Smooth muscle cell (in vitro differentiated cells): Measurements from ENCODE around the gene LPO. TPM values are rescaled to one million over a fixed set of nuclear protein-coding genes. Genes with fewer than 3 reads are reported as not detected.

Source experiments
- DNase-seq: peaks from one replicate; lab custom pipeline; 2025; ENCODE audit not compliant: unreplicated experiment; lab: John Stamatoyannopoulos, UW
- H2AFZ ChIP-seq: fragments of 200-600 bp; sonication (generic); 2 replicates; pipeline ENCODE4 v1.6.0; 2016; ENCODE audit warnings: antibody characterized with exemption, low read depth, mild to moderate bottlenecking
- H3F3A ChIP-seq: fragments of 200-600 bp; sonication (generic); 2 replicates; pipeline ENCODE4 v1.6.0; 2017; ENCODE audit warnings: antibody characterized with exemption, low read depth
- H3K27ac ChIP-seq: fragments of 200-600 bp; sonication (generic); 2 replicates; pipeline ENCODE4 v1.5.1; 2016; ENCODE audit warnings: low read depth, mild to moderate bottlenecking
- H3K27me3 ChIP-seq: fragments of 200-600 bp; sonication (generic); 2 replicates; pipeline ENCODE4 v1.6.1; 2016; ENCODE audit warnings: low read depth, mild to moderate bottlenecking
- H3K36me3 ChIP-seq: fragments of 200-600 bp; sonication (generic); 2 replicates; pipeline ENCODE4 v1.5.1; 2016; ENCODE audit warnings: low read depth
- H3K4me1 ChIP-seq: fragments of 200-600 bp; sonication (generic); 2 replicates; pipeline ENCODE4 v1.5.1; 2016; ENCODE audit warnings: low read depth
- H3K4me2 ChIP-seq: fragments of 200-600 bp; sonication (generic); 2 replicates; pipeline ENCODE4 v1.6.0; 2016; ENCODE audit warnings: mild to moderate bottlenecking
- H3K4me3 ChIP-seq: fragments of 200-600 bp; sonication (generic); 2 replicates; pipeline ENCODE4 v1.5.1; 2016; ENCODE audit warnings: mild to moderate bottlenecking
- H3K79me2 ChIP-seq: fragments of 200-600 bp; sonication (generic); 2 replicates; pipeline ENCODE4 v1.6.0; 2016; ENCODE audit warnings: low read depth, mild to moderate bottlenecking
- H3K9ac ChIP-seq: fragments of 200-600 bp; sonication (generic); 2 replicates; pipeline ENCODE4 v1.6.0; 2016; ENCODE audit warnings: low read depth
- H3K9me3 ChIP-seq: fragments of 200-600 bp; sonication (generic); replicated peaks from 2 replicates; pipeline ENCODE4 v1.5.1; 2016; ENCODE audit warnings: low read depth
- H4K20me1 ChIP-seq: fragments of 200-600 bp; sonication (generic); 2 replicates; pipeline ENCODE4 v1.6.0; 2016; ENCODE audit warnings: low read depth
- CTCF ChIP-seq: fragments of 200-600 bp; sonication (generic); IDR thresholded peaks from 2 replicates; pipeline ENCODE4 v1.5.1; 2017; ENCODE audit warnings: borderline replicate concordance, mild to moderate bottlenecking, antibody characterized with exemption; ENCODE audit not compliant: insufficient read depth, poor library complexity, severe bottlenecking
- WGBS: methylation state at CpG from one replicate; pipeline ENCODE4 v1.1.7; 2016; ENCODE audit warnings: low lambda C conversion rate; 5-methylcytosine and 5-hydroxymethylcytosine counted together
- polyA plus RNA-seq: library from polyadenylated mRNA; unstranded; fragments of >200 nt; fragmentation: Nextera tagmentation; extraction: Ambion mirVana; gene quantifications from 2 replicates; pipeline ENCODE4 v1.2.1, GENCODE V29; 2016
- total RNA-seq: library from RNA; depleted of rRNA; stranded (reverse); fragments of >200 nt; gene quantifications from 2 replicates; pipeline ENCODE4 v1.2.3, GENCODE V29; 2014

LPO gene
- total and polyA plus RNA-seq, 2 experiments from 2014 or later = 3.3 to 4.1 TPM

GRCh38 chr17:58311429-58311894 lies 73.1 kb downstream of the LPO start:
- DNase-seq = no peak
- Histone ChIP-seq H3K79me2 (no peaks in the 10 kb centered on the region), H3K9ac (no peak overlapping the region), H3K4me2 (no peak overlapping the region), H3K36me3 (no peaks in the 10 kb centered on the region), H3K9me3 (no peaks in the 10 kb centered on the region), H3K27ac (no peak overlapping the region), H2AFZ (no peak overlapping the region), H3F3A (no peaks in the 10 kb centered on the region), H3K27me3 (no peaks in the 10 kb centered on the region), H3K4me1 (no peaks in the 10 kb centered on the region), H4K20me1 (no peaks in the 10 kb centered on the region), H3K4me3 (no peak overlapping the region)
- WGBS = 100% methylated on average over 9 of the region's 9 CpGs
- TF ChIP-seq CTCF = no peak

- Histone ChIP-seq H2AFZ (no peak overlapping the region), H3K4me3 (no peak overlapping the region), H3K4me1 (no peaks in the 10 kb centered on the region), H3K9ac (no peak overlapping the region), H3K79me2 (no peaks in the 10 kb centered on the region), H3K27ac (no peak overlapping the region), H3K4me2 (no peak overlapping the region), H3K36me3 (no peaks in the 10 kb centered on the region), H4K20me1 (no peaks in the 10 kb centered on the region), H3F3A (no peaks in the 10 kb centered on the region), H3K27me3 (no peaks in the 10 kb centered on the region), H3K9me3 (no peaks in the 10 kb centered on the region)
- DNase-seq = no peak
- no peak for TF ChIP-seq CTCF
- WGBS = 94% methylated on average over 23 of the region's 23 CpGs
Measured at GRCh38 chr17:58312021-58312630, 73.7 kb downstream of the LPO start.

GRCh38 chr17:58312829-58313228 lies 74.4 kb downstream of the LPO start:
- no peak for TF ChIP-seq CTCF
- no peak overlapping the region for H2AFZ ChIP-seq
- H3K27ac ChIP-seq = no peak overlapping the region
- no peaks in the 10 kb centered on the region for H3K36me3 ChIP-seq
- no peaks in the 10 kb centered on the region for H3K27me3 ChIP-seq
- no peak overlapping the region for H3K9ac ChIP-seq
- DNase-seq = no peak
- H3K4me1 ChIP-seq = no peaks in the 10 kb centered on the region
- 59% methylated on average over 1 of the region's 1 CpG for WGBS
- no peaks in the 10 kb centered on the region for H3F3A ChIP-seq
- no peak overlapping the region for H3K4me3 ChIP-seq
- H3K4me2 ChIP-seq = no peak overlapping the region
- no peaks in the 10 kb centered on the region for H3K9me3 ChIP-seq
- H3K79me2 ChIP-seq = no peaks in the 10 kb centered on the region
- H4K20me1 ChIP-seq = no peaks in the 10 kb centered on the region
